ENCODE data around the gene KRT79.

The KRT79 gene

DNA sequence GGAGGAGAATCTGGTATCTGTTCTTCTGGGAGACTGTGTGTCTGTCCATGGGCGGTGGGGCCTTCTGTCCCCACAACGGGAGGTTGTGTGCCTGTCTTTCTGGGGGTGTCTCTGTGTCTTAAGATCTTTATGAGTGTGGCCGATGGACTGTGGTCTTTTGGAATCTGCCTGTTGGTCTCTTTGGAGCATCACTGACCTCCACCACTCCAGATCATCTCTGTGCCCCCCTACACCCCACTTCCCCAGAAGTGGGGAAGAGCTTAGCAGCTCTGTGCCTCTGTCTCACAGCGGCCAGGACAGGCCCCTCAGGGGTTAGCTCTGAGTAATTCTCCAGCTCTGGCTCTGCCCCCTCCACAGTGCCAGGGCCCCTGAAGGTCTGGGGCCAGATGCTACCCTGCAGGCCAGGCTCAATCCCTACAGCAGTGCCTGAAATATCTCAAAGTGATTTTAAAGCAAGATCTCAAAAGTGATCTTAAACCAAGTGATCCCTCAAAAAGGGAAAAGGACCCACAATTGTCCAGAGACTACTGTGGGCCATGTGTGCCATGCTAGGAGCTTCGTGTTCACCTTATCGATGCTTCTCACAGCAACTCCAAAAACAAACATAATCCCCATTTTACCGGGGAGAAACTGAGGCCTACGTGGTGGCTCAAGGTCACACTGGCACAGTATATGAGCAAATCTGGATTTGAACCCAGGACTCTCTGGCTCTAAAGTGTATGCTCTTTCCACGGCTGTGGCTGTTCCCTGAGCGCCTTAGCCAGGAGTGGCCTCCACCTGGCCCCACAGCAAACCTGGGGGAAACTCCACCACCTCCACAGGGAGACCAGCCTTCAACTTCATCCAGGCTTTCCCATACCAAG is 40.7 kb upstream of the KRT79 start:
- H3K4me3 ChIP-seq (ENCODE audit: low read length): peak overlapping the region; percentile 30
- no peak for DNase-seq (ENCODE audit: low read depth)
- TF ChIP-seq, protein P1, sequence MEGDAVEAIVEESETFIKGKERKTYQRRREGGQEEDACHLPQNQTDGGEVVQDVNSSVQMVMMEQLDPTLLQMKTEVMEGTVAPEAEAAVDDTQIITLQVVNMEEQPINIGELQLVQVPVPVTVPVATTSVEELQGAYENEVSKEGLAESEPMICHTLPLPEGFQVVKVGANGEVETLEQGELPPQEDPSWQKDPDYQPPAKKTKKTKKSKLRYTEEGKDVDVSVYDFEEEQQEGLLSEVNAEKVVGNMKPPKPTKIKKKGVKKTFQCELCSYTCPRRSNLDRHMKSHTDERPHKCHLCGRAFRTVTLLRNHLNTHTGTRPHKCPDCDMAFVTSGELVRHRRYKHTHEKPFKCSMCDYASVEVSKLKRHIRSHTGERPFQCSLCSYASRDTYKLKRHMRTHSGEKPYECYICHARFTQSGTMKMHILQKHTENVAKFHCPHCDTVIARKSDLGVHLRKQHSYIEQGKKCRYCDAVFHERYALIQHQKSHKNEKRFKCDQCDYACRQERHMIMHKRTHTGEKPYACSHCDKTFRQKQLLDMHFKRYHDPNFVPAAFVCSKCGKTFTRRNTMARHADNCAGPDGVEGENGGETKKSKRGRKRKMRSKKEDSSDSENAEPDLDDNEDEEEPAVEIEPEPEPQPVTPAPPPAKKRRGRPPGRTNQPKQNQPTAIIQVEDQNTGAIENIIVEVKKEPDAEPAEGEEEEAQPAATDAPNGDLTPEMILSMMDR (IDR thresholded peaks at IDR 0.05; ENCODE audit: insufficient read depth, low read depth, low read length, missing control alignments): no peak

DNA sequence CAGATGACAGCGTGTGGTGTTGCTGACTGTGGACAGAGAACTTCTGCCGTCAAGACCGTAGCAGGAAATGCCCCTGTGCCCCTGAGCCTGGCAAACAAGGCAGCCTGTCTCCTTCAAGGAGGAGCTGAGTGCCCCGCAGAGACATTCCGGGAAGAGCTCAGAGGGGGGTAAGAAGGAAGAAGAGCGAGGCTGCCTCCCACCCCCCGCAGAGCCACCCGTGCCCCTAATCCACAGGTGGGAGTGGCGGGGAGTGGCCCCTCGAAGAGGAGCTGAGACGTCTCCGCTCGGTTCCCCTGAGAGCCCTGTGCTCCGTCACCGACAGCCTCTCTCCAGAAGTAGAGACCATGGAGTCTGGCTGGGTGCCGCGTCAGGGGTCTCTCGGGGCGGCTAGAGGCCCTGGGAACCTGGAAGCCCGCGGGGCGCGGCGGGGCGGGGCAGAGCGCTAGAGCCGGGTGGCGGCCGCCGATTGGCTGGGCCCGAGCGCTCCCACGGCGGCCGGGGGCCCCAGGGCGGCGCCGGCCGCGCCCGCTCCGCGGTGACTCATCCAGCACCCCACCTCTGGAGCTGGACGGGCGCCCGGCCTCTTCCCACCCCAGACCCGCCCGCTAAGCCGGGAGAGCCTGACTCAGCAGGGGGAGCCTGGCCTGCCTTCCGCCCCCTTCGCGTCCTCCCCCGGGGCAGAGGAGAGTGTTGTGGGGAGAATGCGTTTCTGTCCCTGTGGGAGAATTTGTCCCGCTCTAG is 39.9 kb upstream of the KRT79 start:
- DNase-seq (ENCODE audit: low read depth): peak; percentile 99
- TF ChIP-seq, protein P1 (IDR thresholded peaks at IDR 0.05; ENCODE audit: insufficient read depth, low read depth, low read length, missing control alignments): no peak
- H3K4me3 ChIP-seq (ENCODE audit: low read length): peak overlapping the region; percentile 32

DNA sequence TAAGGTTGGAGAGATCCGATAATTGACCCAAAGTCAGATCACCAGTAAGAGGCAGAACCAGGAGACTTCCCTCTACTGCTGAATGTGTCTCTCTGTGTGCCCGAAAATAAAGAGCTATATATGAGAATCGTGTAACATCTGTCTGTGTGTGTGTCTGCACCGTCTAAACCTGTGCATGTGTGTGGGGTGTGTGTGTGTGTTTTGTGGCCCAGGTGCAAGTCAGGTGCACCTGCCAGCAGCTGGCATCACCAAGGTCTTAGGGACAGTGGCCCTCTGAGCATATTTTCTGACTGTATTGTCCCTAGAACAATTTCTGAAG is 39.4 kb upstream of the KRT79 start:
- TF ChIP-seq, protein P1 (IDR thresholded peaks at IDR 0.05; ENCODE audit: insufficient read depth, low read depth, low read length, missing control alignments): no peak
- H3K4me3 ChIP-seq (ENCODE audit: low read length): peak overlapping the region; percentile 32
- no peak for DNase-seq (ENCODE audit: low read depth)

DNA sequence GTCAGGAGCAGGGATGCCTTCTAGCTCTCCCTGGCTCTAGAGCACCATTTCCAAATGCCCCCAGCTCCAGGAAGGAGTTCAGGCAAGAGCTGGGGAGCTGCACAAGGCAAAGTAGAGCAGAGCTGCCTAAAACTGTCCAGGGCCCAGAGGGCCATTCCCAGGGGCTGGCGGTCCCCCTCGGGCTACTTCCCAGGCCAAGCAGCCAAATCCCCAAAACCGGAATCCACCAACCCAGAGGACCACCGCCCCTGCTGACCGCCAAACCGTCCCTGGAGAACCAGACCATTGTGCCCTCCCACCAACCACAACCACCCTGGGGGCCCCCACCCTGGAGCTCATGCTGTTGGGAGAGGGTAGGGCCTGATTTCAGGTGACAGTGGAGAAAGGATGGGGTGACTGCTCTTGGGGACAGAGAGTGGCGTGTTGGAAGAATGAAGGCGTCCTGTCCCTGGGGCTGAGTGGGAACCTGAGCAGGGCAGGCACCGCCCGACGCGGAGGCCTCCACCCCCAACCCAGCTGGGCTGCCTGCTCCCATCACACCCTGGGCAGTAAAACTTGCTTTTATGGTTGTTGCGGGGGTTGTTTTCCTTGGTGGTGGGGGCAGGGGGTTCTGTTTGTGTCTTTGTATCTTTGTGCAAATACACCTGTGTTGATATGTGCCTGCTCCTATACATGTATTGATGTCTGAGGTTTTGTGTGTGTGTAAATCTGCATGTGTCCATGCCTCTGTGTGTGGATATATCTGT is 38.7 kb upstream of the KRT79 start:
- TF ChIP-seq, protein P1 (IDR thresholded peaks at IDR 0.05; ENCODE audit: insufficient read depth, low read depth, low read length, missing control alignments): no peak
- DNase-seq (ENCODE audit: low read depth): no peak
- no peak overlapping the region for H3K4me3 ChIP-seq (ENCODE audit: low read length)

DNA sequence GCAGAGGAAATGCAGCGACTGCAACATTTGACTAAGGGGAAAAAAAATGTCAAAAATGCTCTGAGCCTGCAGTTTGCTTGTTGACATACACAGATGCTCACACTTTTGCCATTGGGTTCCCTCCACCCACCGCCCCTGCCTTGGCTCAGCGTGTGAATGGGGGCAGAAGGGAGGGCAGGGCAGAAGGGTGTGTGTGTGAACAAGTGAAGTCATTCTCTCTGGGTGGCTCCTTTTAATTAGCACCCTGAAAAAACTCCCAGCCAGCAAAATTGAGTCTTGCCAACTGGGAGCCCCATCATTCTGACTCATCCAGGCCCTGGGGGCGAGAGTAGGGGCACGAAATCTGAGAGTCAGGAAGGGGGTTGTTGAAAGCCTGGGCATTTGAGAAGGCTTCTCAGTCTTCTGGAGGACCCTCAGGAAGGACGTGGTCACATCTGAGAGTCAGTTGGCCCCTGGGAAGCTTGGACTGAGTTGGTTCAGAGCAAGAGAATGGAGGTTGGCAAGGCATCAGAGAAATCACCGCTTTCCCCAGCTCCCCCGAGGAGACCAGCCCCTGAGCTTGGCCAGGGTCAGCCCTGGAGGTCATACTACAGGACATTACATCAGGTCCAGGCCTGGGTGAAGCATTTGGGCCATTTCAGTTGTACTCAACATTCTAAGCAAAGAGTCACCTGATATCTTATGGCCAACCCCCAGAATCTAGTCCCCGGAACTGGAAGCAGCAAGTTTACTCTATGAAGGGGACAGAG is 37.4 kb upstream of the KRT79 start:
- H3K4me3 ChIP-seq (ENCODE audit: low read length): no peak overlapping the region
- TF ChIP-seq, protein P1 (IDR thresholded peaks at IDR 0.05; ENCODE audit: insufficient read depth, low read depth, low read length, missing control alignments): no peak
- DNase-seq (ENCODE audit: low read depth): peak; percentile 100
